Activated CD8-positive, alpha-beta T cell treated with anti-CD3 and anti-CD28 coated beads for 36 hours (primary cell): ENCODE data around the gene HOXD10. TPM values are rescaled to one million over a fixed set of nuclear protein-coding genes. Genes with fewer than 3 reads are reported as not detected.

Experiments
- ATAC-seq: fragments of 200-7000 bp; cut with Tn5 transposase; one replicate; pipeline ENCODE4 v1.10.0; 2021; ENCODE audit warnings: mild to moderate bottlenecking, moderate library complexity
- CTCF ChIA-PET: fragments of 350-600 bp; sonication (Branson Sonifier 250); formaldehyde crosslinking; loops from one replicate; lab custom pipeline; 2021; ENCODE audit warnings: antibody characterized with exemption; lab: Charles Lee
- POLR2A ChIA-PET: fragments of 350-600 bp; sonication (Branson Sonifier 250); formaldehyde crosslinking; loops from one replicate; lab custom pipeline; 2021; ENCODE audit warnings: antibody characterized with exemption; lab: Charles Lee
- DNase-seq: peaks from one replicate; pipeline ENCODE4 v3.0.0-alpha.2; 2020
- H3K27ac Mint-ChIP-seq: one replicate; pipeline ENCODE4 v1.8.0; 2021; ENCODE audit warnings: mild to moderate bottlenecking, mixed read lengths
- H3K27me3 Mint-ChIP-seq: one replicate; pipeline ENCODE4 v1.8.0; 2021; ENCODE audit warnings: mixed read lengths
- H3K36me3 Mint-ChIP-seq: one replicate; pipeline ENCODE4 v1.8.0; 2021; ENCODE audit warnings: low read depth, mixed read lengths
- H3K4me1 Mint-ChIP-seq: one replicate; pipeline ENCODE4 v1.8.0; 2021; ENCODE audit warnings: low read depth, mixed read lengths
- H3K4me3 Mint-ChIP-seq: one replicate; pipeline ENCODE4 v1.8.0; 2021; ENCODE audit warnings: mild to moderate bottlenecking, moderate library complexity, mixed read lengths
- H3K9me3 Mint-ChIP-seq: one replicate; pipeline ENCODE4 v1.8.0; 2021; ENCODE audit warnings: mixed read lengths
- CTCF ChIP-seq: fragments of 200-600 bp; IDR thresholded peaks from one replicate; pipeline ENCODE4 v1.8.0; 2022; ENCODE audit warnings: antibody characterized with exemption, mild to moderate bottlenecking
- intact Hi-C: fragments of 100-400 bp; cut with micrococcal nuclease; formaldehyde crosslinking; loops from one replicate; pipeline ENCODE4 v1.10.0; 2022
- total RNA-seq, 2 experiments: library from RNA; stranded (reverse); gene quantifications; one replicate each; pipeline ENCODE4 v1.2.3, GENCODE V29; 2021

HOXD10 gene
- total RNA-seq, 2 experiments from 2014 or later: not detected

GRCh38 chr2:176079831-176080539, 36.6 kb upstream of the HOXD10 start:
- no peak overlapping the region for H3K27ac Mint-ChIP-seq
- intact Hi-C loops: no loop called here
- peak; percentile 30 for ATAC-seq
- DNase-seq: peak; percentile 42
- H3K4me1 Mint-ChIP-seq: peaks cover 10% of the 10 kb centered on the region
- ChIA-PET POLR2A (interaction anchor here (1.8 kb wide), 1 partner anchor 25 kb away, joined by 5 read pairs; no protein-coding TSS in a partner anchor), CTCF (interaction anchor here (0.6 to 2.4 kb wide), 4 partner anchors 18 to 390 kb away, joined by 3 to 7 read pairs (median 4); no protein-coding TSS in a partner anchor)
- peaks cover 80% of the 10 kb centered on the region for H3K27me3 Mint-ChIP-seq
- peaks cover 28% of the 10 kb centered on the region for H3K9me3 Mint-ChIP-seq
- TF ChIP-seq CTCF: peak; percentile 58
- H3K36me3 Mint-ChIP-seq: peaks cover 25% of the 10 kb centered on the region
- peak overlapping the region; percentile 23 for H3K4me3 Mint-ChIP-seq

- DNase-seq (peak; percentile 41), ATAC-seq (no peak)
- POLR2A ChIA-PET: interaction anchor here (0.7 to 1.8 kb wide), 2 partner anchors 24 to 87 kb away, joined by 3 to 5 read pairs; no protein-coding TSS in a partner anchor
- CTCF ChIA-PET: interaction anchor here (0.6 to 2.4 kb wide), 5 partner anchors 17 to 390 kb away, joined by 3 to 7 read pairs (median 4); no protein-coding TSS in a partner anchor
- Mint-ChIP-seq H3K9me3 (peaks cover 23% of the 10 kb centered on the region), H3K4me3 (no peak overlapping the region), H3K4me1 (peaks cover 10% of the 10 kb centered on the region), H3K27ac (peak overlapping the region; percentile 30), H3K36me3 (peaks cover 25% of the 10 kb centered on the region), H3K27me3 (peaks cover 79% of the 10 kb centered on the region)
- intact Hi-C loops: no loop called here
- TF ChIP-seq CTCF: no peak
Observed at GRCh38 chr2:176080540-176081375, 35.8 kb upstream of the HOXD10 start.

- DNase-seq: no peak
- no peak for TF ChIP-seq CTCF
- Mint-ChIP-seq H3K4me1 (peaks cover 10% of the 10 kb centered on the region), H3K36me3 (peaks cover 25% of the 10 kb centered on the region), H3K4me3 (peak overlapping the region; percentile 31), H3K9me3 (peaks cover 23% of the 10 kb centered on the region), H3K27ac (peak overlapping the region; percentile 30), H3K27me3 (peaks cover 76% of the 10 kb centered on the region)
- ChIA-PET CTCF (interaction anchor here (1.6 to 2.4 kb wide), 4 partner anchors 17 to 45 kb away, joined by 3 to 7 read pairs (median 6); no protein-coding TSS in a partner anchor), POLR2A (interaction anchor here (1.2 kb wide), 1 partner anchor 11 kb away, joined by 3 read pairs; no protein-coding TSS in a partner anchor)
- intact Hi-C loops: no loop called here
- ATAC-seq: no peak
Observed at GRCh38 chr2:176081376-176081836, 35.2 kb upstream of the HOXD10 start.

- H3K27me3 Mint-ChIP-seq: peaks cover 78% of the 10 kb centered on the region
- DNase-seq: no peak
- no peak for TF ChIP-seq CTCF
- CTCF ChIA-PET: interaction anchor here (1.6 to 2.2 kb wide), 3 partner anchors 19 to 45 kb away, joined by 3 to 7 read pairs (median 4); no protein-coding TSS in a partner anchor
- peaks cover 25% of the 10 kb centered on the region for H3K36me3 Mint-ChIP-seq
- H3K4me3 Mint-ChIP-seq: peak overlapping the region; percentile 31
- intact Hi-C loops: no loop called here
- no peak overlapping the region for H3K27ac Mint-ChIP-seq
- no peak for ATAC-seq
- H3K4me1 Mint-ChIP-seq: peaks cover 10% of the 10 kb centered on the region
- peaks cover 23% of the 10 kb centered on the region for H3K9me3 Mint-ChIP-seq
- POLR2A ChIA-PET: interaction anchor here (1.2 kb wide), 1 partner anchor 11 kb away, joined by 3 read pairs; no protein-coding TSS in a partner anchor
Observed at GRCh38 chr2:176081837-176082524, 34.6 kb upstream of the HOXD10 start.
